ENCODE results near the gene DIP2B.
"Not testable (repeated sequence)": the region's sequence is repeated elsewhere in the genome, so short reads cannot be mapped to it uniquely, and the experiment has no call there.

The DIP2B gene

GRCh38 chr12:50768391-50768790 is 263.6 kb downstream of the DIP2B start:
- DNase-seq (ENCODE audit: low spot score) = no peak
- Mint-ChIP-seq H3K9me3 (peaks cover 6% of the 10 kb centered on the region), H3K27ac (no peak overlapping the region), H3K27me3 (ENCODE audit: low read depth) (no peaks in the 10 kb centered on the region), H3K4me1 (ENCODE audit: low read depth) (peaks cover 22% of the 10 kb centered on the region), H3K4me3 (no peak overlapping the region), H3K36me3 (ENCODE audit: low read depth) (peaks cover 37% of the 10 kb centered on the region)

GRCh38 chr12:50768813-50769212 is 264.0 kb downstream of the DIP2B start:
- H3K4me1 Mint-ChIP-seq (ENCODE audit: low read depth) = peaks cover 22% of the 10 kb centered on the region
- peaks cover 37% of the 10 kb centered on the region for H3K36me3 Mint-ChIP-seq (ENCODE audit: low read depth)
- not testable (repeated sequence) for H3K27me3 Mint-ChIP-seq (ENCODE audit: low read depth); H3K4me3 Mint-ChIP-seq; DNase-seq (ENCODE audit: low spot score); H3K9me3 Mint-ChIP-seq; H3K27ac Mint-ChIP-seq

- H3K4me3 Mint-ChIP-seq = no peak overlapping the region
- peaks cover 33% of the 10 kb centered on the region for H3K36me3 Mint-ChIP-seq (ENCODE audit: low read depth)
- peaks cover 10% of the 10 kb centered on the region for H3K4me1 Mint-ChIP-seq (ENCODE audit: low read depth)
- no peak overlapping the region for H3K27ac Mint-ChIP-seq
- H3K9me3 Mint-ChIP-seq = peaks cover 6% of the 10 kb centered on the region
- DNase-seq (ENCODE audit: low spot score) = no peak
- H3K27me3 Mint-ChIP-seq (ENCODE audit: low read depth) = no peaks in the 10 kb centered on the region
Measured at GRCh38 chr12:50771409-50771808, 266.6 kb downstream of the DIP2B start.

- Mint-ChIP-seq H3K4me3 (no peak overlapping the region), H3K27ac (no peak overlapping the region), H3K4me1 (ENCODE audit: low read depth) (peaks cover 12% of the 10 kb centered on the region), H3K9me3 (peaks cover 6% of the 10 kb centered on the region), H3K27me3 (ENCODE audit: low read depth) (no peaks in the 10 kb centered on the region), H3K36me3 (ENCODE audit: low read depth) (peaks cover 30% of the 10 kb centered on the region)
- no peak for DNase-seq (ENCODE audit: low spot score)
Measured at GRCh38 chr12:50772470-50772869, 267.7 kb downstream of the DIP2B start.

GRCh38 chr12:50772877-50773276 is 268.1 kb downstream of the DIP2B start:
- DNase-seq (ENCODE audit: low spot score) = no peak
- Mint-ChIP-seq H3K27ac (no peak overlapping the region), H3K36me3 (ENCODE audit: low read depth) (peaks cover 30% of the 10 kb centered on the region), H3K4me3 (no peak overlapping the region), H3K9me3 (peaks cover 6% of the 10 kb centered on the region), H3K4me1 (ENCODE audit: low read depth) (peaks cover 12% of the 10 kb centered on the region), H3K27me3 (ENCODE audit: low read depth) (no peaks in the 10 kb centered on the region)

- Mint-ChIP-seq H3K27me3 (ENCODE audit: low read depth) (no peaks in the 10 kb centered on the region), H3K4me3 (no peak overlapping the region), H3K4me1 (ENCODE audit: low read depth) (peaks cover 12% of the 10 kb centered on the region), H3K27ac (no peak overlapping the region), H3K36me3 (ENCODE audit: low read depth) (peaks cover 32% of the 10 kb centered on the region), H3K9me3 (peaks cover 6% of the 10 kb centered on the region)
- DNase-seq (ENCODE audit: low spot score) = no peak
Measured at GRCh38 chr12:50775251-50775650, 270.5 kb downstream of the DIP2B start.

GRCh38 chr12:50776749-50777728 is 272.3 kb downstream of the DIP2B start:
- H3K9me3 Mint-ChIP-seq = peaks cover 6% of the 10 kb centered on the region
- no peak overlapping the region for H3K27ac Mint-ChIP-seq
- DNase-seq (ENCODE audit: low spot score) = no peak
- H3K4me3 Mint-ChIP-seq = no peak overlapping the region
- H3K27me3 Mint-ChIP-seq (ENCODE audit: low read depth) = no peaks in the 10 kb centered on the region
- peaks cover 12% of the 10 kb centered on the region for H3K4me1 Mint-ChIP-seq (ENCODE audit: low read depth)
- H3K36me3 Mint-ChIP-seq (ENCODE audit: low read depth) = peaks cover 25% of the 10 kb centered on the region

DNA sequence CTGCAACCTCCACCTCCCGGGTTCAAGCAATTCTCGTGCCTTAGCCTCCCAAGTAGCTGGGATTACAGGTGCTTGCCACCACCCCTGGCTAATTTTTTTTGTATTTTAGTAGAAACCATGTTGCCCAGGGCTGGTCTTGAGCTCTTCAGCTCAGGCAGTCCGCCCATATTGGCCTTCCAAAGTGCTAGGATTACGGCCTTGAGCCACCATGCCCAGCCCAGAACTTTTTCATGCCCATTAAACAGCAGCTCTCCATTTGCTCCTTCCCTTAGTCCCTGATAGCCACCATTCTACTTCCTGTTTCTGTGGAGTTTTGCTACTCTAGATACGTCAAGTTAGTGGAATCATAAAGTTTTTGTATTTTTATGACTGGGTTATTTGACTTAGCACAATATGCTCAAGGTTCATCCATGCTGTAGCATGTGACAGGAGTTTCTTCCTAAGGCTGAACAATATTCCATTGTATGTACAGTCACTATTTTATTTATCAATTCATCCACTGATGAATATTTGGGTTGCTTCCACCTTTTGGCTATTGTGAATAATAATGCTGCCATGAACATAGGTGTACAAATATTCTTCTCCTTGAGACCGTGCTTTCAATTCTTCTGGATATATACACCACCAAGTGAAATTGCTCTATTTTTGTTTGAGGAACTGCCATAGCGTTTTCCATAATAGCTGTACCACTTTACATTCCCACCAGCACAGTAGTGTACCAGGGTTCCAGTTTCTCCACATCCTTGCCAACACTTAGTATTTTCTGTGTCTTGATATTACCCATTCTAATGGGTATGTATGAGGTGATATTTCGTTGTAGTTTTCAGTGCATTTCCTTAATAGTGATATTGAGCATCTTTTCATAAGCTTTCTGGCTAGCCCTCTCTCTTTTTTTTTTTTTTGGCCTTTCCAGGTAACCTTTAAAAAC is 274.1 kb downstream of the DIP2B start:
- no peak overlapping the region for H3K27ac Mint-ChIP-seq
- no peaks in the 10 kb centered on the region for H3K9me3 Mint-ChIP-seq
- H3K36me3 Mint-ChIP-seq (ENCODE audit: low read depth) = peaks cover 13% of the 10 kb centered on the region
- H3K27me3 Mint-ChIP-seq (ENCODE audit: low read depth) = no peaks in the 10 kb centered on the region
- DNase-seq (ENCODE audit: low spot score) = no peak
- no peak overlapping the region for H3K4me3 Mint-ChIP-seq
- H3K4me1 Mint-ChIP-seq (ENCODE audit: low read depth) = peaks cover 12% of the 10 kb centered on the region

- H3K27ac Mint-ChIP-seq = no peak overlapping the region
- DNase-seq (ENCODE audit: low spot score) = no peak
- no peak overlapping the region for H3K4me3 Mint-ChIP-seq
- H3K36me3 Mint-ChIP-seq (ENCODE audit: low read depth) = peaks cover 20% of the 10 kb centered on the region
- H3K9me3 Mint-ChIP-seq = no peaks in the 10 kb centered on the region
- H3K4me1 Mint-ChIP-seq (ENCODE audit: low read depth) = peaks cover 18% of the 10 kb centered on the region
- no peaks in the 10 kb centered on the region for H3K27me3 Mint-ChIP-seq (ENCODE audit: low read depth)
Measured at GRCh38 chr12:50780013-50780412, 275.2 kb downstream of the DIP2B start.

DNA sequence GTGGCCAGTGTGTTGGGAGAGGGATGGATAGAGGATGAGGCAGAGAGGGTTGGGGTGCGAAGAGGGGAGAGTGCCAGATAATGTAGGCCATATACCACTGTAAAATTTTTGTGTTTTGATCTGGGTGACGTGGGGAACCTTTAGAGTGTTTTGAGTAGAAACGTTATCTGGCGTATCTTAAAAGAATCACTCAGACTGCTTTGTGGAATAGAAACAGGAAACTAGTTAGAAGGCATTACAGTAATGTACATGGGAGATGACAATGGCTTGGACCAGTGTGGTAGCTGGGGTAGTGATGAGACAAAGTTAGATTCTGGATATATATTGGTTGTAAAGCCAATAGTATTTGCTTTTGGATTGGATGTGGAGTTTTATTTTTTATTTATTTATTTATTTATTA is 279.7 kb downstream of the DIP2B start:
- H3K27ac Mint-ChIP-seq = peak overlapping the region; percentile 47
- no peak for DNase-seq (ENCODE audit: low spot score)
- H3K4me1 Mint-ChIP-seq (ENCODE audit: low read depth) = peaks cover 6% of the 10 kb centered on the region
- H3K9me3 Mint-ChIP-seq = no peaks in the 10 kb centered on the region
- peaks cover 40% of the 10 kb centered on the region for H3K36me3 Mint-ChIP-seq (ENCODE audit: low read depth)
- H3K4me3 Mint-ChIP-seq = no peak overlapping the region
- no peaks in the 10 kb centered on the region for H3K27me3 Mint-ChIP-seq (ENCODE audit: low read depth)

- Mint-ChIP-seq H3K4me1 (ENCODE audit: low read depth) (peaks cover 8% of the 10 kb centered on the region), H3K36me3 (ENCODE audit: low read depth) (peaks cover 39% of the 10 kb centered on the region), H3K27me3 (ENCODE audit: low read depth) (no peaks in the 10 kb centered on the region), H3K4me3 (no peak overlapping the region), H3K9me3 (no peaks in the 10 kb centered on the region), H3K27ac (no peak overlapping the region)
- DNase-seq (ENCODE audit: low spot score) = no peak
Measured at GRCh38 chr12:50785406-50786001, 280.7 kb downstream of the DIP2B start.

DNA sequence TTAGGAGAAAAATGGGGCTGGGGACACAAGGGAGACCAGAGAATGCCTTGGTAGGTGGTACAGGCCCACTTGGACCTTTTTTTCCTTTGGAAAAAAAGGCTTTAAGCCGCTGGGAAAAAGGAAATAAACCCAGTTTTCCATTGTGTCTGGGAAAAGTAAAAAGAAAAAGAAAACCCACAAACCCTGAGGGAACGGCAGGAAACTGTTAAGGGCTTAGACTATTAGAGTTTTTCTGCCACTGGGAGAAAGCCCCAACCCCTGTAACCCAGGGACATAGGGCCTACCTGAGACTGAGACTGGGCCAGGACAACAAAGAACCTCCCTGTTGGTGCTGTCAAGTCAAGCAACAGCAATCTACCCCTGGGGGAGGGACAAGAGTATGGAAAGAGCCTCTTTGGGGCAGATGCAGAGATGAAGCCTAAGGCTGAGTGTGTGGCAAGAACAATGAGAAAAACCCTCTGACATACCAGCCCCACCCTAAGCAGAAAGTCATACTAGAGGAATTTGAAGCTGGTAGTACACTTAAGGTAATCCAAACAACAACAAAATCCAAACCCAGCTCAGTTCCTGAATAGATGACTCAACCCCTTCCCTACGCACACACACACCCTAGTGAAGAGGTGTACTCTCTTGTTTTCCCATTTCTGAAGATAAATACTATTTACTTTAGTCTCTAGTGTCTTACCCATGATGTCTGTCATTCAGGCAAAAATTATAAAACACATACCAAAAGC is 281.9 kb downstream of the DIP2B start:
- Mint-ChIP-seq H3K4me1 (ENCODE audit: low read depth) (peaks cover 12% of the 10 kb centered on the region), H3K27me3 (ENCODE audit: low read depth) (no peaks in the 10 kb centered on the region), H3K9me3 (no peaks in the 10 kb centered on the region), H3K36me3 (ENCODE audit: low read depth) (peaks cover 44% of the 10 kb centered on the region), H3K4me3 (no peak overlapping the region), H3K27ac (no peak overlapping the region)
- DNase-seq (ENCODE audit: low spot score) = no peak

DNA sequence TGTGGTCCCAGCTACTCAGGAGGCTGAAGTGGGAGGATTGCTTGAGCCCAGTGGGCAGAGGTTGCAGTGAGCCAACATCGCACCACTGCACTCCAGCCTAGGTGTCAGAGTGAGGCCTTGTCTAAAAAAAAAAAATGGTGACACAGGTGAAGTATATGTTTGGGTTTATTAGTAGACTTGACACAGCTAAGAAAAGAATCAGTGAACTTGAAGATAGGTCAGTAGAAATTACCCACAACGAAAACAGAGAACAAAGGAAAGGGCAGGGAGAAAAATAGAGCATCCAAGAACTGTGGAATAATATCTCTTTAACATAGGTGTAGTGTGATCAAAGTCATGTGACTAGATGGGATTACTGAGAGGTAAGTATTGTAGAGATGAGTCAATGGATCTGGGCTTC is 282.8 kb downstream of the DIP2B start:
- H3K4me3 Mint-ChIP-seq = no peak overlapping the region
- H3K9me3 Mint-ChIP-seq = no peaks in the 10 kb centered on the region
- no peaks in the 10 kb centered on the region for H3K27me3 Mint-ChIP-seq (ENCODE audit: low read depth)
- peaks cover 43% of the 10 kb centered on the region for H3K36me3 Mint-ChIP-seq (ENCODE audit: low read depth)
- DNase-seq (ENCODE audit: low spot score) = no peak
- peaks cover 12% of the 10 kb centered on the region for H3K4me1 Mint-ChIP-seq (ENCODE audit: low read depth)
- no peak overlapping the region for H3K27ac Mint-ChIP-seq

All from T-helper 2 cell treated with Interferon-gamma antibody and Interleukin-4, amounts not matched to agents 5 μg/mL and 100 μg/mL, for 36 hours (primary cell).